Epithelial cell of proximal tubule (primary cell): Measurements from ENCODE around the gene SERPINA1. TPM values are rescaled to one million over a fixed set of nuclear protein-coding genes. Genes with fewer than 3 reads are reported as not detected.

ENCODE experiments used
- DNase-seq: peaks from one replicate; pipeline ENCODE4 v3.0.0-alpha.2; 2011; ENCODE audit warnings: low read depth
- H3K4me3 ChIP-seq: 2 replicates; pipeline ENCODE4 v1.5.1; 2011; ENCODE audit warnings: low read depth, mild to moderate bottlenecking, low read length
- total RNA-seq: library from RNA; depleted of rRNA; stranded (reverse); fragments of >200 nt; gene quantifications from 2 replicates; pipeline ENCODE4 v1.2.3, GENCODE V29; 2015
- TF ChIP-seq, protein P1 (sequence below): conservative IDR thresholded peaks from 2 replicates; pipeline ENCODE4 v1.5.1; 2012; ENCODE audit warnings: low read depth, mild to moderate bottlenecking, low read length

SERPINA1 gene
- total RNA-seq, 1 donor from 2014 or later, result 15.3 TPM

DNA sequence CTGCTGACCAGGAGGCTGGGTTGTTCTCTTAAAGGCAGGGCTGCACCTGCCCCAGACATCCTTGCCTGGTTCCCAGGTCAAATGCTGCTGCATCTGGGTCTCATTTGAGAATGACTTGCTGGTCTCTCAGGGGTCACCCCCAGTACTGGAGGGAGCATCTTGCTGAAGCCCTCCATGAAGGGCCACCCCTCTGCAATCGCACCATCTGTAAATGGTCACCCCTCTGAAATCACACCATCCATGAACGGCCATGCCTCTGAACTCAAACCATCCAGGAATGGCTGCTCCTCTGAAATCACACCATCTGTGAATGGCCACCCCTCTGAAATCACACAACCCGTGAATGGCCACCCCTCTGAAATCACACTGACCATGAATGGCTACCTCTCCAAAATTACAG, 58.0 kb downstream of the SERPINA1 start:
- no peak overlapping the region for H3K4me3 ChIP-seq
- no peak for DNase-seq
- TF ChIP-seq, protein P1, sequence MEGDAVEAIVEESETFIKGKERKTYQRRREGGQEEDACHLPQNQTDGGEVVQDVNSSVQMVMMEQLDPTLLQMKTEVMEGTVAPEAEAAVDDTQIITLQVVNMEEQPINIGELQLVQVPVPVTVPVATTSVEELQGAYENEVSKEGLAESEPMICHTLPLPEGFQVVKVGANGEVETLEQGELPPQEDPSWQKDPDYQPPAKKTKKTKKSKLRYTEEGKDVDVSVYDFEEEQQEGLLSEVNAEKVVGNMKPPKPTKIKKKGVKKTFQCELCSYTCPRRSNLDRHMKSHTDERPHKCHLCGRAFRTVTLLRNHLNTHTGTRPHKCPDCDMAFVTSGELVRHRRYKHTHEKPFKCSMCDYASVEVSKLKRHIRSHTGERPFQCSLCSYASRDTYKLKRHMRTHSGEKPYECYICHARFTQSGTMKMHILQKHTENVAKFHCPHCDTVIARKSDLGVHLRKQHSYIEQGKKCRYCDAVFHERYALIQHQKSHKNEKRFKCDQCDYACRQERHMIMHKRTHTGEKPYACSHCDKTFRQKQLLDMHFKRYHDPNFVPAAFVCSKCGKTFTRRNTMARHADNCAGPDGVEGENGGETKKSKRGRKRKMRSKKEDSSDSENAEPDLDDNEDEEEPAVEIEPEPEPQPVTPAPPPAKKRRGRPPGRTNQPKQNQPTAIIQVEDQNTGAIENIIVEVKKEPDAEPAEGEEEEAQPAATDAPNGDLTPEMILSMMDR, result no peak

DNA sequence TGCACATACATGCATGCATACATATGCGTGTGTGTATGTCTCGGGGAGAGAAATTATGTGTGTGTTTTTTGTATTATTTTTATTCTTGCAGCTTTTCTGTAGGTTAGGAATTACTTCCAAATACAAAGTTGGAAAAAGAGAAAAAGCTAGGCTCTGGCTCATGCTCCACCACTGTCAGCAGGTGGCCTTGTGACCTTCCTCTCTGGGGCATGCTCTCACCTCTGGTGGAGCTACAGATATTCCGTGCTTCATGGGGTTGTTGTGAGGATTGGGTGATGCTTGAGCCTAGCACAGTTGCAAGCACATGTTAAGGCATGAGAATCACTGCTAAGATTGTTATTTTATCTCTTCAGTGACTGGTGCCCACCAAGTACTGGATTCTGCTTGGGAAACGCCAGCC, 58.5 kb downstream of the SERPINA1 start:
- TF ChIP-seq, protein P1, result no peak
- H3K4me3 ChIP-seq, result no peak overlapping the region
- no peak for DNase-seq

DNA sequence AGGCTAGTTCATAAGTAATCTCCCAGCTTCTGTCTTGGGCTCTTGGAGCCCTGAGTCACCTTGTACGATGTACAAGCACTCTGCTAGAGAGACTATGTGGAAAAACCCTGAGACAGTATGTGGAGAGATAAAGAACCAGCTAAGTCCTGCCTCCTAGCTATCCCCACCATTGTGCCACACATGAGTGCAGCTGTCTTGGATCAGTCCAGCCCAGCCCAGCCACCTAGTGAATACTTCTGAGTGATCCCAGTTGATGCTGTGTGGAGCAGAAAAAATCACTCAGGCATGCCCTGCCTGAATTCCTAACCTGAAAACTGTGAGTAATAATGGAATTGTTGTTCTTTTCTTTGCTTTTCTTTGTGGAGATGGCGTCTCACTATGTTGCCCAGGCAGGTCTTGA, 60.2 kb downstream of the SERPINA1 start:
- peak; percentile 91 for DNase-seq
- H3K4me3 ChIP-seq, result no peak overlapping the region
- TF ChIP-seq, protein P1, result peak; percentile 3

Other genes with a start within 250 kb of the SERPINA1 start
- gene PPP4R4, start 214.3 kb downstream of the SERPINA1 start, total RNA-seq, result 0.29 and 1.7 TPM in 2 replicates
- not detected in 2 replicates for gene SERPINA10, start 95.3 kb downstream of the SERPINA1 start, total RNA-seq
- gene SERPINA6, start 65.3 kb downstream of the SERPINA1 start, total RNA-seq, result 0.81 and 1.4 TPM in 2 replicates
- gene SERPINA2, start 21.9 kb downstream of the SERPINA1 start, total RNA-seq, result not detected in 2 replicates
- not detected in 2 replicates for gene SERPINA11, start 64.2 kb upstream of the SERPINA1 start, total RNA-seq
- gene SERPINA9, start 87.6 kb upstream of the SERPINA1 start, total RNA-seq, result not detected in 2 replicates
- not detected in 2 replicates for gene SERPINA12, start 120.9 kb upstream of the SERPINA1 start, total RNA-seq
- gene SERPINA4, start 172.8 kb upstream of the SERPINA1 start, total RNA-seq, result not detected in 2 replicates
- gene SERPINA5, start 192.8 kb upstream of the SERPINA1 start, total RNA-seq, result 0.58 and 2.4 TPM in 2 replicates
- 2.7 and 4.7 TPM in 2 replicates for gene SERPINA3, start 223.8 kb upstream of the SERPINA1 start, total RNA-seq